Stimulated activated CD8-positive, alpha-beta memory T cell treated with anti-CD3 and anti-CD28 coated beads, Interleukin-12 subunit alpha, Interleukin-12 subunit beta, amount 100 ng/mL, for 24 hours (primary cell): Measurements from ENCODE around the gene STPG3.

Experiments used
- DNase-seq: peaks from one replicate; pipeline ENCODE4 v3.0.0-alpha.2; 2020; ENCODE audit errors: extremely low read depth

The STPG3 gene

GRCh38 chr9:137265496-137266161 lies 14.5 kb downstream of the STPG3 start:
- no peak for DNase-seq

GRCh38 chr9:137266162-137266527 lies 15.1 kb downstream of the STPG3 start:
- DNase-seq, result no peak

DNA sequence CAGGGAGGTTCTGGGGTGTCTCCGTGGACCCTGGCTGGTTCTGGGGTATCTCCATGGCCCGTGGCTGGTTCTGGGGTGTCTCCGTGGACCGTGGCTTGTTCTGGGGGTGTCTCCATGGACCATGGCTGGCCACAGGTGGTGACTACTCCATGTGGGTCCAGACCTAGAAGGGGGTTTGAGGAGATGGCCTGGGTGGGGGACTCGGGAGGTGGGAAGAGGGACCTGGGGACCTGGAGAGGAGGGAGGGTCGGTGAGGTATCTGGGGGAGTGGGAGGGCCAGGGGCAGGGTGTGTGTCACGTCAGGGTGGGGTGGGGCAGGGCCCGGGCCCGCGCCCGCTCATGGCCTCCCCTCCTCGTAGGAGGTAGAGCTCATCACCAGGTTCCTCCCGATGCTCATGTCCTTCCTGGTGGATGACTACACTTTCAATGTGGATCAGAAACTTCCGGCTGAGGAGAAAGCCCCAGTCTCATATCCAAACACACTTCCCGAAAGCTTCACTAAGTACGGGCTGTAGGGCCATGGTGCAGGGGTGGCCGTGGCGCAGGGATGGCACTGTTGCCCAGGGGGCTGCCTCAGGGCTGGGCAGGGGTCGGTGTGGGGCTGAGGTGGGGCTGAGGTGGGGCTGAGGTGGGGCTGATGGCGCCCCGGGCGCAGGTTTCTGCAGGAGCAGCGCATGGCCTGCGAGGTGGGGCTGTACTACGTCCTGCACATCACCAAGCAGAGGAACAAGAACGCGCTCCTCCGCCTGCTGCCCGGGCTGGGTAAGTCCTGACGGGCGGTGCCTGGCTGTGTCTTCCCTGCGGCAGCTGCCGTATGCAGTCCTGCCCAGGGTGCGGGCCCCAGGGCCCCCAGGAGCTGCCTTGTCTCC lies 15.7 kb downstream of the STPG3 start:
- no peak for DNase-seq

DNA sequence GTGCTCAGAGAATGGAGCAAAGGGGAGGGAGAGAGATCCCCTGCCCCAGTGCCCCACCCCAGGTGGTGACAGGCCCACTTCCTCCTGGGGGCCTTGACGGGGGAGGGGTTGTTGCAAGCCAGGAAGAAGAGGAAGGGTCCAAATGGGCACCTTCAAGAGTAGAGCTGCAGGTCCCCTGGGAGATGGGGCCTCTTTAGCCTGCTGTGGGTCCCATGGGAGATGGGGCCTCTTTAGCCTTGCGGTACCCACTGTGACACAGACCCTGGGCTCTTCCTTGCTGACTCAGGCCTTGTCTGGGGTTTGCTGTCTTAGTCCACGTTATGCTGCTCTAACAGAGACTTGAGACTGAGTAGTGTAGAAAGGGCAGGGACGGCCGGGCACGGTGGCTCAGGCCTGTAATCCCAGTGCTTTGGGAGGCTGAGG lies 16.9 kb downstream of the STPG3 start:
- no peak for DNase-seq

- DNase-seq, result no peak
Measured at GRCh38 chr9:137268538-137269201, 17.6 kb downstream of the STPG3 start.

DNA sequence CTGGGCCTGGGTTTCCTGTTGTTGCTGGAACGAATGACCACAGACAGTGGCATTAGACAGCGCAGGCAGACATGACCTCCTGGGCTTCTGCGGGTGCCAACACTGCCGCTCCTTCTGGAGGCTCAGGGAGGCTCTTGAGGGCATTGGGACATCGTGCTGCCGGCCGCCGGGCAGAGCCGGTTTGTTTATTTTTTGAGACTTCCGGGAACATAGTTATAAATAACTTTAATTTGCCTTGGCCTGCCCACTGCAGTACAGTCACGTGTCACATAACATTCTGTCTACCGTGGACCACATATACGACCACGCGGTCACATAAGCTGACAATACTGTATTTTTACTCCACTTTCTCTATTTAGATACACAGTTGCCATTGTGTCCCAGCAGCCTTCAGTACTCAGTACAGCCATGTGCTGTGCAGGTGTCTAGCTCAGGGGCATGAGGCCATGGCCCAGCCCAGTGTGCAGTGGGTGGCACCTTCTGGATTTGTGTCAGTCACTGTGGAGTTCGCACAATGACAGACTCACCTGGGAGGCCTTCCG lies 18.2 kb downstream of the STPG3 start:
- DNase-seq, result no peak

DNA sequence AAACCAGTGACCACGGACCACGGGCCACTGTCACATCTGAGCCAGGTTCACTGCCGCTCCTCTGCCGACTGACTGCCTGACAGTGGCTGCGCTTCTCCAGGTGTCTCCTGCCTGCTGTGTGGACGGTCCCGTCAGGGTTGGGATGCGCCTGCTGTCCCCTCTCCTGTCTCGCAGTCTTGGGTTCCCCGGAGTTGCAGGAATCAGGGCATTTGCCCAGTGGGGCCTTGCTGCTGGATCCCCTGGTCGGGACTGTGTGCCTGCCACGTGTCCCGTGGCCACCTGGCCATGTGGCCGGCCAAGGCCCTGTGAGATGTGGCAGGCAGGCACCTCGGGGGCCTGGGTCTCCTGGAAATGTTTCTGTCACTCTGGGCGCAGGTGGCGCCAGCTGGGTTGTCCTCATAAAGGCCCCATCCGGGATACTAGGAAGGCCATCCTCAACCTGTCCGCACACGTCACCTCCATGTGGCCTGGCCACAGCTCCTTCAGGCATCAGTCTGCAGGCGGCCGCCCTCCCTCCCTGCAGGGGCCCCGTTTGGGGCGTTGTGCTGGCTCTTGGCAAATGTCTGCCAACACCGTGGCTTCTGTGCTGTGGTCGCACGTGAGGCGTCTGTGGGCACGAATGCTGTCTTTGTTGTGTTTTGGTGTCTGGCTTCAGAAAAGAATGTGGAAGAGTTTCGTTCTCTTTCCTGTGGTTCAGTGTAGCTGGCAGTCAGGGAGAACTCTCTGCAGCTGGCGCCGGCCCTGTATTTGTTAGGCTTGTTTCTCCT lies 20.0 kb downstream of the STPG3 start:
- DNase-seq, result no peak

DNA sequence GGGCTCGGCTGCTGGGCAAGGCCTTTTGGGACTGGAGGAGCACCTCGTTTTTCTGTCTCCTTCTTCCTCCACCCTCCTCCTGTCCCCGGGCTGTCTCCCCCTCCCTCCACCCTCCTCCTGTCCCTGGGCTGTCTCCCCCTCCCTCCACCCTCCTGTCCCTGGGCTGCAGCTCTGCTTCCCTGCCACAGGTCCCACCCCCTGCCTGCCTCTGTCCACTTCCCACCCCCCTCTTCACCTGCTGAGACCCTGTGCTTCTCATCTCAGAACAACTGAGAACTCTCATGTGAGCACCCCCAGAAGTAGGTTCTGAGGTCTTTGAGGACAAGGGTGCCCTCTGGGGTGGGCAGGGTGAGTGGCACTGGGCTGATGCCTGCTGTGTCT lies 20.6 kb downstream of the STPG3 start:
- DNase-seq, result no peak

DNA sequence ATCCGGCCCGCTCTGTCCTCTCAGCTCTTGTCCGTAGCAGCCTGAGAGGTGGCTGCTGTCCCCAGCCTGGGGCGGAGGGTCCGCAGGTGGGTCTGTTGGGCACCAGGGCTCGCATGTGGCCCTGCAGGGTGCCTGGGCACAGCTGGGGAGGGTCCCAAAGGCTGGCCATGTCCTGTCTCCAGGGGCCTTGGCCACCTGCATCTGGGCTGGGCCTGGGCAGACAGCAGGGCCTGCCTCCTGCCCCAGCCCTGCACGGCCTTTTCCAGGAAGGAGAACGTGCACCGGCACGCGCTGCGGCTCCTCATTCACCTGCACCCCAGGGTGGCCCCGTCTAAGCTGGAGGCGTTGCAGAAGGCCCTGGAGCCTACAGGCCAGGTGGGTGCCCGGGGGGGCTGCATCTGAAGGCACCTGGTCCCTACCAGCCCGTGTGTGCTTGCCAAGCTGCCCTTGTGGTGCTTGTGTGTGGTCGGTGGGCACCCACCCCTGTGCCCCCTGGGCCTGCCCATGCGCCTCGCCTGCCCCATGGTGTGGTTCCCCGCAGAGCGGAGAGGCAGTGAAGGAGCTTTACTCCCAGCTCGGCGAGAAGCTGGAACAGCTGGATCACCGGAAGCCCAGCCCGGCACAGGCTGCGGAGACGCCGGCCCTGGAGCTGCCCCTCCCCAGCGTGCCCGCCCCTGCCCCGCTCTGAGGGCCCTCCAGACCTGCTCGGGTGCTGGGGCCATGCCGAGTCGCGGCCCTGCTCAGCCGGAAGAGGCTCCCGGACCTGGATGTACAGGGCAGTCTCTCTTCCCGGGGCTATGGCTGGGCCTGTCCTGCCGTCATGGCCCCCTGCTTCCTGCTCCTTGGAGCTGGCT lies 21.4 kb downstream of the STPG3 start:
- no peak for DNase-seq

DNA sequence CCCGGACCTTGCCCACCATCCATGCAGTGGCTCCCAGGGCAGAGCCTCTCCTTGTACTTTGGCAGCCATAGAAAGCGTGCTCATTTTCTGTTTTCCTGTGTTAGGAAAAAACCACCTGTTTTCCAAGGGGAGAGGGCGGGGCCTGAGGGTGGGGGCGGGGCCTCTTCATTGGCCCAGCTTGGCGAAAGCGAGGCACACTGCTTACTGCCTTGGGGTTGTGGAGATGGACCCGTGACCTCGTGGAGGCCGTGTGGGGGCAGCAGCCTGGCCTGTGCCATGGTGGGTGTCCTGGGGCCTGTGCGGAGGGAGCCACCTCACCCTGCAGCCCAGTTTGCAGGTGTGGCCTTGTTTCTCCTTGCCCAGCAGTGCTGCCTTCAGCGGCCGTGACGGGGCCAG lies 22.0 kb downstream of the STPG3 start:
- DNase-seq, result no peak

DNA sequence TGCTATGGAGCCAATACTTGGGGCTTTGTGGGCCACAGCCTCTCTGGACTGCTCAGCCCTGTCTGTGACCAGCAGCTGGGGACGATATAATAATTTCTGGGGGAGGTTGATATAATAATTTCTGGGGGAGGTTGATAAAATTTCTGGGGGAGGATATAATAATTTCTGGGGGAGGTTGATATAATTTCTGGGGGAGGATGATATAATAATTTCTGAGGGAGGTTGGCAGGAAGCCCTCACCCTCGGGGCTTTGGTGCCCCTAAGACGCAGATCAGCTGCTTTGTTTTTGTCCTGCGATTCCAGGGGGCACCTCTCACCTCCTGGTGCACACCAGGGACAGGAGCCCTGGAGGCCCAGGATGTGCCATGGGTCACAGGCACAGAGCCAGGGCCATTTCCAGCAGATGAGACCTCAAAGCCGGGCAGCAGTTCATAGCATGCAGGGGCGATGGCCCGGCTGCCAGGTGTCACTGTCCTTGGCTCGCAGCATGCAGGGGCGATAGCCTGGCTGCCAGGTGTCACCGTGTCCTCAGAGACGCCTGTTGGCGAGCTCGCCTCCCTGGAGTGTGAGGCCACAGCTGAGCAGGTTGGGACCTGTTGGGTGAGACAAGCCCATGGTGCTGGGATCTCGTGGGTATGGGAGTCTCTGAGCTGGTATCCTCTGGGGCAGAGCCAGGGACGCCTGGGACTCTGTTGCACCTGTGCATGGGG lies 22.7 kb downstream of the STPG3 start:
- DNase-seq, result no peak

DNA sequence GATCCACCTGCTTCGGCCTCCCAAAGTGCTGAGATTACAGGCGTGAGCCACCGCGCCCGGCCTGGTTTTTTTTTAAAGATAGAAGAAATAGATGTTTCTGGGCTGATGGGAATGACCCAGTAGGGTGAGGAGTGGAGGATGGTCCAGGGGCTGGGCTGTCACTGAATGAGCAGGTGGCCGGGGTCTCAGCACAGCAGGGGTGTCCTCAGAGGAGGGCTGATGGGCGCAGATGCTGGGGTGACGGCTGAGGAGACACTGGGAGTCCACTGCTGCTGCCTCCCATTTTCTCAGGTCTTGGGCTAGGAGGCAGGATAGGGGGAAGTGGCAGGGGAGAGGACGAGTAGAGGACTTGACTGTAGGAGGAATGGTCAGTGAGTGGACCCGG lies 24.1 kb downstream of the STPG3 start:
- DNase-seq, result no peak

- no peak for DNase-seq
Measured at GRCh38 chr9:137275588-137276472, 24.7 kb downstream of the STPG3 start.

DNA sequence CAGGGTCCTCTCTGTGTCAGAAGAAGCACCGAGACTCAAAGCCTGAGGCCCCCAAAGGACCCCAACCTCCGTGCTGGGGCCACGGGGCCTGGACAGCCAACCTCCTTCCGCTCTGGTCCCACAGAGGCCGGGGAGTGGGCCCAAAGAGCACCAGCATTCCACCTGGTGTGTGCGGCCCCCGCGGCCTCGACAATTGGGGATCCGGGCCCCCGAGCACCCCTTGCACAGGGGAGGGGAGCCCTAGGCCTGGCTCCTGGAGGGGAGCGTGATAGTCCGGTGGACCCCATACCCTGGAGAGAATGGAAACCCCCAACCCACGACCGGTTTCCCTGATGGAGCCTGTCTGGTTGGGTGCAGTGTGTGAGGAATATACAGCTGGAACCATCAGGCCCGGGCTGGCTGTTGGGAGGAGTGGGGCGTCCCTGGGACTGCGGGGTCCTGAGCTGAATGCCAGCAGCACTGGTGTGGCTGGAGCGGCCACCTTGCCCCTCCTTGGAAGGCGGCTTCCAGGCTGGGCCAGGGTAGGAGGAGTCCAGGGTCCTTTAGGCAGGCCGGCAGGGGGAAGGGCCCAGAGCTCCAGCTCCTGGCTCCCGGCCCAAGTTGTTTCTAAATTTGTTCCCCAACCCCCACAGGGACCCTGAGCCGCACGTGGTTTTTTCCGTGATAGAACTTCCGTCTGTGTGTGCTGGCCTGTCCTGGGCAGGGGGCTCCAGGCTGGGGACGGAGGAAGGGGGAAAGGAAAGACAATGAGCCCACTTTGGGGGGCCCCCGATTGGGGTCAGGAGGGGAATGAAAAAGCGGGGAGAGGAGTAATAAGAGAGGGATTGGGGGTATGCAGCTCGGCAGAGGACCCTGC lies 25.6 kb downstream of the STPG3 start:
- no peak for DNase-seq

GRCh38 chr9:137277329-137278041 lies 26.4 kb downstream of the STPG3 start, which contains the start of gene TOR4A:
TOR4A (plus strand) TSS chr9:137277726; CDS start chr9:137278690, 964 bp downstream.
- no peak for DNase-seq

DNA sequence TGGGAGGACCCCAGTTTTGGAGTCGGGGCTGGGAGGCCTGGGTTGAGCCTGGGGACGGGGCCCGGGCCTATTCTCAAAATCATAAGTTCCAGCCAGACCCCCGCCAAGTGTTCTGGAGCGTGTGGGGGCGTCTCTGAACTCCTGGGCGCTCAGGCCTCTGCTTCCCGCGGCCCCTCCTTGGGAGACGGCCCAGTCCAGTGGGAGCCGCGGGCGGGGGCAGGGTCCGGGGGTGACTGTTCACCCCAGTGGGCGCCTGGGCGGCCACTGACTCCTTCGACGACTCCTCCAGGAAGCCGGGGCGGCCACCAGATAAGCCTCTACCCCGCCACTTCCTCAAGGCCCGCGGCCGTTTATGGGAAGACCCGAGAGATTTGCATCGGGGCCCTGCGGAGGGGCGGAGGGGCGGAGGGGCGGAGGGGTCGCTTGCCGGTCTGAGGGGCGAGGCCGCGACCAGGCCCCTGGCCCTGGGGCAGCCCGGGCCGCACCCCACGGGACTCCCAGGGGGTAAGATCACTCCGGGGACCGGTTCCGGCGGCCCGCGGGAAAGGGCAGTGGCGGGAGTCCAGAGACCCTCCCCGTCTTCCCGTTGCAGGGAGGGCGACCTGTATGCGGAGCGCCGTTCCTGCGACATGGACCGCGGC lies 27.1 kb downstream of the STPG3 start:
- no peak for DNase-seq
